ENCODE results near the gene AQP5. TPM values are rescaled to one million over a fixed set of nuclear protein-coding genes. Genes with fewer than 3 reads are reported as not detected.

Gene AQP5
- total RNA-seq, 3 donors from 2014 or later (not counting 1 experiment from before 2014, with no cell fraction given): not detected

- TF ChIP-seq CTCF (IDR thresholded peaks at IDR 0.05): no peak
- intact Hi-C loops (cut with micrococcal nuclease): no loop called here
- H3K4me3 ChIP-seq (ENCODE audit: low read length): no peak overlapping the region
- ATAC-seq (no peak), DNase-seq (no peak)
- no peaks in the 10 kb centered on the region for H3K27me3 ChIP-seq (ENCODE audit: control insufficient read depth, insufficient read depth, low read length)
- Mint-ChIP-seq H3K4me1 (no peaks in the 10 kb centered on the region), H3K9me3 (no peaks in the 10 kb centered on the region), H3K36me3 (no peaks in the 10 kb centered on the region), H3K27ac (no peak overlapping the region), H3K4me3 (no peak overlapping the region), H3K27me3 (ENCODE audit: low read depth in 2 of 2) (peaks cover 0 to 5% of the 10 kb centered on the region in 2 donors)
- WGBS (ENCODE audit: insufficient coverage): 81% methylated on average over 1 of the region's 3 CpGs
- no peaks in the 10 kb centered on the region for H3K36me3 ChIP-seq (ENCODE audit: control insufficient read depth, insufficient read depth, low read length)
- no peak overlapping the region for H3K27ac ChIP-seq (ENCODE audit: low read length)
- H3K4me1 ChIP-seq (ENCODE audit: control insufficient read depth, insufficient read depth, low read length): no peaks in the 10 kb centered on the region
- no peaks in the 10 kb centered on the region for H3K9me3 ChIP-seq (ENCODE audit: control insufficient read depth, insufficient read depth, low read length)
These were observed 40.8 kb upstream of the AQP5 start for GRCh38 chr12:49920915-49921286.

- Histone ChIP-seq H3K27ac (ENCODE audit: low read length) (no peak overlapping the region), H3K4me3 (ENCODE audit: low read length) (no peak overlapping the region), H3K4me1 (ENCODE audit: control insufficient read depth, insufficient read depth, low read length) (no peaks in the 10 kb centered on the region), H3K27me3 (ENCODE audit: control insufficient read depth, insufficient read depth, low read length) (no peaks in the 10 kb centered on the region), H3K9me3 (ENCODE audit: control insufficient read depth, insufficient read depth, low read length) (no peaks in the 10 kb centered on the region), H3K36me3 (ENCODE audit: control insufficient read depth, insufficient read depth, low read length) (no peaks in the 10 kb centered on the region)
- Mint-ChIP-seq H3K27me3 (ENCODE audit: low read depth in 2 of 2) (peaks cover 0 to 5% of the 10 kb centered on the region in 2 donors), H3K4me1 (no peaks in the 10 kb centered on the region), H3K27ac (no peak overlapping the region), H3K36me3 (no peaks in the 10 kb centered on the region), H3K4me3 (no peak overlapping the region), H3K9me3 (no peaks in the 10 kb centered on the region)
- 79% methylated on average over 3 of the region's 3 CpGs for WGBS (ENCODE audit: insufficient coverage)
- no peak for DNase-seq
- intact Hi-C loops (cut with micrococcal nuclease): no loop called here
- TF ChIP-seq CTCF (IDR thresholded peaks at IDR 0.05): no peak
- no peak for ATAC-seq
These were observed 40.4 kb upstream of the AQP5 start for GRCh38 chr12:49921299-49921698.

DNA sequence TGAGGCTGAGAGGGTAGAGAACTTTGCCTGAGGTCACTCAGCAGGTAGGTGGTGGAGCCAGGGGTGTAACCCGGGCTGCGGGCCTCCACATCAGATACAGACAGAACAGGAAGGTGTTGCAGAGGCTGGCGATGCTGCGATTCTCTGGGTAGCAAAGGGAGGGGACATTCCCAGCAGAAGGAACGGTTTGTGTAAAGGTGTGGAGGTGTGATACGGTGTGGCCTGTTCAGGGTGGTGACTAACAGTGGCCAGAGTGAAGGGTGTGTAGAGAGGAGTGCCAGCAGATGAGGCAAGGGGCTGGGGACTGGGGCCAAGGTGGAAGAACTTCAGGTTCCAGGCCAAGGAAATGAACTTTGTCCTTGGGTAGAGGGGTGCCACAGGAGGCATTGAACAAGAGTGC is 39.7 kb upstream of the AQP5 start:
- Mint-ChIP-seq H3K4me3 (no peak overlapping the region), H3K9me3 (no peaks in the 10 kb centered on the region), H3K27ac (no peak overlapping the region), H3K4me1 (no peaks in the 10 kb centered on the region), H3K36me3 (no peaks in the 10 kb centered on the region), H3K27me3 (ENCODE audit: low read depth in 2 of 2) (peaks cover 0 to 5% of the 10 kb centered on the region in 2 donors)
- Histone ChIP-seq H3K4me1 (ENCODE audit: control insufficient read depth, insufficient read depth, low read length) (no peaks in the 10 kb centered on the region), H3K27me3 (ENCODE audit: control insufficient read depth, insufficient read depth, low read length) (no peaks in the 10 kb centered on the region), H3K9me3 (ENCODE audit: control insufficient read depth, insufficient read depth, low read length) (no peaks in the 10 kb centered on the region), H3K4me3 (ENCODE audit: low read length) (no peak overlapping the region), H3K27ac (ENCODE audit: low read length) (no peak overlapping the region), H3K36me3 (ENCODE audit: control insufficient read depth, insufficient read depth, low read length) (no peaks in the 10 kb centered on the region)
- 79% methylated on average over 6 of the region's 6 CpGs for WGBS (ENCODE audit: insufficient coverage)
- TF ChIP-seq CTCF (IDR thresholded peaks at IDR 0.05): no peak
- intact Hi-C loops (cut with micrococcal nuclease): no loop called here
- no peak for DNase-seq
- no peak for ATAC-seq

DNA sequence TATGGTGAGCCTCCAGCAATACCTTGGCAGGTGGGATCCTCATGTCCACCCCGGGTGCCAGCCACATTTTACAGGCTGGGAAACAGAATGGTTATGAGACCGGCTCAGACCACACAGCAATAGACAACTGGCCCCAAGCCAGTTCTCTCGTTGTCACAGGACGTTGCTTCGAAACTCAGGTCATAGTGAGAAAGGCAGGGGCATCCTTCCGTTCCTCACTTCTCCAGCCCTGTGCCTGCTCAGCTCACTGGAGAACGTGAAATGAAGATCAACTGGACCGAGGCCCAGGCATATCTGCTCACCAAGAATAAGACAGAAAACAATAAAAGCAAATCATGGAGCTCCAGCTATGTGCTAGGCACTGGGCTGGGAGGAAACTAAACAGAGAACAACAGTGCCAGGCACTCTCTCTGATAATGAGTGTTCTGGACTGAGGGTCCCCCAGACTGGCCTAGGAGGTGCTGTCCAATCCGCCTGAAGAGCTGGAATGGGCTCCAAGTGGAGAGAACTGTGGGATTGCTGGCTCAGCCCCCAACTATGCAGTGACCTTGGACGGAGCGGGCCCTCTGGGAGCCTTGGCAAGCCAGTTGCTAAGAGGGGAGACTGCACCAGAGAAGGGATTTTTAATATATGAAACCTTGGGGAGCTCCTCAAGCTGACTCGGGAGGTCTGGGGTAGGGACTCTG is 39.2 kb upstream of the AQP5 start:
- H3K27ac Mint-ChIP-seq: no peak overlapping the region
- TF ChIP-seq CTCF (IDR thresholded peaks at IDR 0.05): no peak
- no peaks in the 10 kb centered on the region for H3K36me3 Mint-ChIP-seq
- peaks cover 0 to 5% of the 10 kb centered on the region in 2 donors for H3K27me3 Mint-ChIP-seq (ENCODE audit: low read depth in 2 of 2)
- intact Hi-C loops (cut with micrococcal nuclease): no loop called here
- no peaks in the 10 kb centered on the region for H3K9me3 ChIP-seq (ENCODE audit: control insufficient read depth, insufficient read depth, low read length)
- no peaks in the 10 kb centered on the region for H3K27me3 ChIP-seq (ENCODE audit: control insufficient read depth, insufficient read depth, low read length)
- ATAC-seq (no peak), DNase-seq (no peak)
- no peaks in the 10 kb centered on the region for H3K4me1 ChIP-seq (ENCODE audit: control insufficient read depth, insufficient read depth, low read length)
- H3K4me3 ChIP-seq (ENCODE audit: low read length): no peak overlapping the region
- no peak overlapping the region for H3K27ac ChIP-seq (ENCODE audit: low read length)
- no peaks in the 10 kb centered on the region for H3K9me3 Mint-ChIP-seq
- WGBS (ENCODE audit: insufficient coverage): 87% methylated on average over 12 of the region's 12 CpGs
- no peaks in the 10 kb centered on the region for H3K36me3 ChIP-seq (ENCODE audit: control insufficient read depth, insufficient read depth, low read length)
- H3K4me3 Mint-ChIP-seq: no peak overlapping the region
- H3K4me1 Mint-ChIP-seq: no peaks in the 10 kb centered on the region

Data from natural killer cell (primary cell).